Measurements from ENCODE around the gene AOC1.
"Not testable (repeated sequence)": the region's sequence is repeated elsewhere in the genome, so short reads cannot be mapped to it uniquely, and the experiment has no call there.

Gene AOC1

GRCh38 chr7:150898475-150899011 lies 46.2 kb downstream of the AOC1 start:
- peak; percentile 49 for DNase-seq

- no peak for DNase-seq
These were observed 48.4 kb downstream of the AOC1 start for GRCh38 chr7:150900675-150901074.

GRCh38 chr7:150901160-150902035 lies 49.1 kb downstream of the AOC1 start:
- no peak for DNase-seq

GRCh38 chr7:150902078-150903033 lies 50.0 kb downstream of the AOC1 start:
- no peak for DNase-seq

GRCh38 chr7:150903606-150904005 lies 51.3 kb downstream of the AOC1 start:
- DNase-seq = peak; percentile 6

- no peak for DNase-seq
These were observed 51.9 kb downstream of the AOC1 start for GRCh38 chr7:150904011-150904909.

- DNase-seq = no peak
These were observed 55.9 kb downstream of the AOC1 start for GRCh38 chr7:150908173-150908572.

GRCh38 chr7:150909200-150909995 lies 57.1 kb downstream of the AOC1 start:
- no peak for DNase-seq

- DNase-seq = not testable (repeated sequence)
These were observed 58.1 kb downstream of the AOC1 start for GRCh38 chr7:150910305-150910995.

- DNase-seq = no peak
These were observed 58.7 kb downstream of the AOC1 start for GRCh38 chr7:150910996-150911422.
